Measurements from ENCODE around the gene RTL1.

DNA sequence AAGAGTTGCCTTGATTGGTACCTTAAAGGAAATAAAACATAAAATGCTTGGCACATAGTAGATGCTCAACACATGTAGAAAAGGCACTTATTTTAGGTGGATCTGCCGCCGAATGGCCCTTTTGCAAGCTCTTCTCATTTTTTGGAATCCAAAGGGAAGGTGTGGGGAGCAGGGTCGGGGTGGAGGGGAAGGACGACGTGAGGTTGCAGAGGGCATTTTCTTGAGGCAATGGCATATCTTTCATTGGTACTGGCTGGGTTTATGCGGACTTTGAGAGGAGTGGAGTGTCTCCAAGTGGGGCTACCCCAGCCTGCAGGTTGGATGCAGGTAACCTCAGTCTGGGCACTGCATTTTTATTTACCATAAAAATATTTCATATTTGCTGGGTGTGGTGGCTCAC lies 8.1 kb downstream of the RTL1 start:
- TF ChIP-seq, protein P1, sequence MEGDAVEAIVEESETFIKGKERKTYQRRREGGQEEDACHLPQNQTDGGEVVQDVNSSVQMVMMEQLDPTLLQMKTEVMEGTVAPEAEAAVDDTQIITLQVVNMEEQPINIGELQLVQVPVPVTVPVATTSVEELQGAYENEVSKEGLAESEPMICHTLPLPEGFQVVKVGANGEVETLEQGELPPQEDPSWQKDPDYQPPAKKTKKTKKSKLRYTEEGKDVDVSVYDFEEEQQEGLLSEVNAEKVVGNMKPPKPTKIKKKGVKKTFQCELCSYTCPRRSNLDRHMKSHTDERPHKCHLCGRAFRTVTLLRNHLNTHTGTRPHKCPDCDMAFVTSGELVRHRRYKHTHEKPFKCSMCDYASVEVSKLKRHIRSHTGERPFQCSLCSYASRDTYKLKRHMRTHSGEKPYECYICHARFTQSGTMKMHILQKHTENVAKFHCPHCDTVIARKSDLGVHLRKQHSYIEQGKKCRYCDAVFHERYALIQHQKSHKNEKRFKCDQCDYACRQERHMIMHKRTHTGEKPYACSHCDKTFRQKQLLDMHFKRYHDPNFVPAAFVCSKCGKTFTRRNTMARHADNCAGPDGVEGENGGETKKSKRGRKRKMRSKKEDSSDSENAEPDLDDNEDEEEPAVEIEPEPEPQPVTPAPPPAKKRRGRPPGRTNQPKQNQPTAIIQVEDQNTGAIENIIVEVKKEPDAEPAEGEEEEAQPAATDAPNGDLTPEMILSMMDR (conservative IDR thresholded peaks at IDR 0.05), result no peak
- TF ChIP-seq ZFX (IDR thresholded peaks at IDR 0.05), result no peak

All from C4-2B (cell line).